A549 (cell line): ENCODE results near the gene GUCA2A.

Experiments
- CEBPB ChIP-seq, 2 experiments: fragments of >200 bp in 1 of 2; sonication (Bioruptor Twin) in 1 of 2; formaldehyde crosslinking in 1 of 2; IDR thresholded peaks; 2 replicates each; pipeline ENCODE4 v1.6.1; 2012 to 2016
- CTCF ChIP-seq: fragments of >200 bp; sonication (Bioruptor Twin); formaldehyde crosslinking; IDR thresholded peaks from 3 replicates; pipeline ENCODE4 v1.5.1; 2016
- POLR2A ChIP-seq: IDR thresholded peaks from 2 replicates; pipeline ENCODE4 v1.6.1; 2012; ENCODE audit warnings: mild to moderate bottlenecking, low read length

DNA sequence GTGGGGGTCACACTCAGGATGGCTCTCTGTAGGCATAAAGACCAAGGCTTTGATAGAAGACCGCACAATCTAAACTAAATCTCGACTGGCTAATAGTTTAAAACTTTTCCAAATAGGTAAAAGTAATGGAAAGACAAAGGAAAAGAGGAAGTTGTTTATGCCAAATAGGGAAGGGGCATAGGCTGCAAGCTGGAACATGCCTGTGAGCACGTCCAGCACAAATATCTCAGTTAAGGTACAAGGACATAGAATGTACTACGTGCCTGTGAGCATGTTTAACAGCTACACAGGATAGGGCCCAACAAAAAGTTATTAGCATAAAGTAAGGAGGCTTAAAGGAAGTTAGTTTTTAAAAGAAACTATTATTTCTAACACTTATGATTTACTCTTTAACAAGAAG, 27.6 kb upstream of the GUCA2A start:
- TF ChIP-seq CTCF, result no peak
- no peak for TF ChIP-seq POLR2A
- TF ChIP-seq CEBPB (IDR thresholded peaks at IDR 0.05), result no peak
